Heart right ventricle (tissue), 16 donors: ENCODE data around the gene SH2D3C. TPM values are rescaled to one million over a fixed set of nuclear protein-coding genes. Genes with fewer than 3 reads are reported as not detected.
A peak's percentile ranks its signal among the peaks of the same experiment; 100 is the strongest.

Experiments used
- ATAC-seq, 8 donors: fragments of 200-7000 bp; cut with Tn5 transposase; one replicate each; pipeline ENCODE4 v1.9.1; 2020; ENCODE audit warnings: mild to moderate bottlenecking in 8 of 8, moderate library complexity in 8 of 8, moderate number of reproducible peaks in 1 of 8
- DNase-seq, 2 donors: peaks; one replicate each; pipeline ENCODE4 v3.0.0-alpha.2; 2020
- H3K27ac ChIP-seq, 10 donors: fragments of 200-600 bp; sonication (generic) in 2 of 10; one replicate each; pipeline versions ENCODE4 v1.5.0 to v1.8.0; 2020 to 2022; ENCODE audit warnings: mild to moderate bottlenecking in 3 of 10
- H3K27me3 ChIP-seq, 7 donors: fragments of 200-600 bp; one replicate each; pipeline ENCODE4 v1.8.0; 2021 to 2022; ENCODE audit warnings: mild to moderate bottlenecking in 2 of 7
- H3K36me3 ChIP-seq, 9 donors: fragments of 200-600 bp; sonication (generic) in 1 of 9; one replicate each; pipeline versions ENCODE4 v1.5.0 to v1.8.0; 2020 to 2022; ENCODE audit warnings: mild to moderate bottlenecking in 2 of 9
- H3K4me1 ChIP-seq, 9 donors: fragments of 200-600 bp; sonication (generic) in 1 of 9; one replicate each; pipeline versions ENCODE4 v1.5.0 to v1.8.0; 2020 to 2022; ENCODE audit warnings: mild to moderate bottlenecking in 4 of 9
- H3K4me3 ChIP-seq, 10 donors: fragments of 200-600 bp; sonication (generic) in 2 of 10; one replicate each; pipeline versions ENCODE4 v1.5.0 to v1.8.0; 2020 to 2022; ENCODE audit warnings: mild to moderate bottlenecking in 7 of 10, moderate library complexity in 2 of 10
- H3K9me3 ChIP-seq, 11 donors: fragments of 200-600 bp in 10 of 11; sonication (generic) in 2 of 11; one replicate each; pipeline versions ENCODE4 v1.5.0 to v1.8.0; 2013 to 2022; ENCODE audit warnings: mild to moderate bottlenecking in 2 of 11, control low read depth in 1 of 11, moderate library complexity in 1 of 11
- CTCF ChIP-seq, 9 donors: fragments of 200-600 bp; sonication (generic) in 2 of 9; IDR thresholded peaks; one replicate each; pipeline versions ENCODE4 v1.5.0 to v1.8.0; 2021 to 2022; ENCODE audit warnings: antibody characterized with exemption in 9 of 9, mild to moderate bottlenecking in 5 of 9, moderate library complexity in 1 of 9
- WGBS, 2 donors: extraction: QIAGEN DNeasy Blood & Tissue Kit; methylation state at CpG; one replicate each; pipeline ENCODE4 v1.1.7; 2013; ENCODE audit warnings: inconsistent platforms in 1 of 2; 5-methylcytosine and 5-hydroxymethylcytosine counted together
- intact Hi-C, 10 donors: fragments of 100-400 bp; cut with DNase I; formaldehyde crosslinking; loops; one replicate each; pipeline versions ENCODE4 v1.11.1 to v1.14.2; 2022
- polyA plus RNA-seq, 2 donors: library from polyadenylated mRNA; stranded (reverse); fragments of 200-250 nt; gene quantifications; one replicate each; pipeline ENCODE4 v1.2.3, GENCODE V29; 2013
- total RNA-seq, 10 donors: library from RNA; stranded (reverse); fragmentation: NEBNext Ultra II Directional in 3 of 10; extraction: Animal tissue kit (Norgen Biotek cat#: 25700) in 3 of 10; gene quantifications; one replicate each; pipeline versions ENCODE4 v1.2.1 to v1.2.4, GENCODE V29; 2021 to 2023
- donor health status: Arrhythmogenic right ventricular cardiomyopathy.
- donor health status: ischemic (EF 13 %, LVEDD 7.1; RV severe dilation, severe dysfunction).
- donor health status: healthy with polysubstance abuse.
- donor health status: DM: no; HTN: yes; CAD: no.
- donor health status: DM: no; HTN: no; CAD: no.
- donor health status: ischemic (EF 25% LVEDD 6.9; RV normal size, moderate dysfunction).
- donor health status: ischemic (EF 25% LVEDD 5.7; RV mildly dilated, moderate dysfunction).
- donor health status: healthy.
- donor health status: DM: yes; HTN: yes; CAD: no.
- donor health status: Ischemic cardiomyopathy.
- donor health status: ischemic (EF 35%, LVEDD 5.7; RV mildly dilated, moderate dysfunction).
- donor health status: nonischemic (EF 11% LVEDD 7.7; RV severe dilation, severe dysfunction).
- donor health status: DM: yes; HTN: yes; CAD: no.
- donor health status: PGD.
- donor health status: ischemic (EF 29% LVEDD 5.4; RV normal size, mild dysfunction).
- donor health status: nonischemic (EF 23%, LVEDD 6.1; RV moderate dilation, normal function).

Gene SH2D3C
- total and polyA plus RNA-seq, 12 donors: 10.9 to 36.7 (median 18.8) TPM

- 15 to 18% methylated on average over 48 to 60 of the region's 61 CpGs for WGBS, 2 donors
- Histone ChIP-seq H3K4me3 (peak overlapping the region; percentile 12 to 51 (median 38)), H3K4me1 (peaks cover 6 to 85% (median 23%) of the 10 kb centered on the region in 9 donors), H3K27me3 (peaks cover 0 to 45% (median 27%) of the 10 kb centered on the region in 7 donors), H3K27ac (peak overlapping the region in 9 of 10 donors; percentile 60 to 86 (median 69)), H3K36me3 (peaks cover 0 to 74% (median 12%) of the 10 kb centered on the region in 9 donors), H3K9me3 (no peaks in the 10 kb centered on the region)
- ATAC-seq (peak; percentile 20 to 67 (median 48)), DNase-seq (no peak)
- TF ChIP-seq CTCF (IDR thresholded peaks at IDR 0.05): no peak
- intact Hi-C loops: no loop called here
These were observed 23.1 kb downstream of the SH2D3C start for GRCh38 chr9:127755061-127756060.

- 22 to 32% methylated on average over 75 to 86 of the region's 86 CpGs for WGBS, 2 donors
These were observed 24.1 kb downstream of the SH2D3C start for GRCh38 chr9:127754099-127755060.

GRCh38 chr9:127753622-127754021 lies 24.8 kb downstream of the SH2D3C start:
- peaks cover 5 to 68% (median 17%) of the 10 kb centered on the region in 9 donors for H3K4me1 ChIP-seq
- peak overlapping the region in 4 of 10 donors; percentile 69 to 86 (median 82) for H3K27ac ChIP-seq
- H3K9me3 ChIP-seq: no peaks in the 10 kb centered on the region
- 73 to 75% methylated on average over 7 to 8 of the region's 8 CpGs for WGBS, 2 donors
- peaks cover 0 to 40% (median 27%) of the 10 kb centered on the region in 7 donors for H3K27me3 ChIP-seq
- intact Hi-C loops: no loop called here
- no peak for TF ChIP-seq CTCF (IDR thresholded peaks at IDR 0.05)
- ATAC-seq (no peak), DNase-seq (no peak)
- peak overlapping the region in 2 of 10 donors; percentile 34 to 46 for H3K4me3 ChIP-seq
- peaks cover 0 to 74% (median 24%) of the 10 kb centered on the region in 9 donors for H3K36me3 ChIP-seq

More at GRCh38 chr9:127754099-127755060, 24.1 kb downstream of the SH2D3C start:
- Histone ChIP-seq H3K9me3 (no peaks in the 10 kb centered on the region), H3K4me1 (peaks cover 6 to 75% (median 22%) of the 10 kb centered on the region in 9 donors), H3K36me3 (peaks cover 0 to 74% (median 16%) of the 10 kb centered on the region in 9 donors), H3K27me3 (peaks cover 0 to 45% (median 27%) of the 10 kb centered on the region in 7 donors), H3K27ac (peak overlapping the region in 9 of 10 donors; percentile 60 to 86 (median 69)), H3K4me3 (peak overlapping the region in 8 of 10 donors; percentile 24 to 51 (median 42))
- ATAC-seq: peak in 5 of 8 donors; percentile 9 to 31 (median 18)
- TF ChIP-seq CTCF (IDR thresholded peaks at IDR 0.05): no peak
- no peak for DNase-seq
- intact Hi-C loops: no loop called here
